ENCODE measurements around the gene TRAPPC10.

The TRAPPC10 gene

GRCh38 chr21:44054710-44055109 lies 42.6 kb downstream of the TRAPPC10 start:
- H3K36me3 ChIP-seq (ENCODE audit: control insufficient read depth, insufficient read depth, low read length) = peaks cover 3% of the 10 kb centered on the region
- peak overlapping the region; percentile 21 for H3K27ac ChIP-seq (ENCODE audit: low read depth, low read length)
- no peaks in the 10 kb centered on the region for H3K27me3 ChIP-seq (ENCODE audit: control insufficient read depth, insufficient read depth, low read length)

GRCh38 chr21:44057055-44057454 lies 44.9 kb downstream of the TRAPPC10 start:
- peaks cover 9% of the 10 kb centered on the region for H3K4me1 ChIP-seq (ENCODE audit: control insufficient read depth, insufficient read depth, low read length)
- no peak overlapping the region for H3K27ac ChIP-seq (ENCODE audit: low read depth, low read length)
- H3K36me3 ChIP-seq (ENCODE audit: control insufficient read depth, insufficient read depth, low read length) = peaks cover 7% of the 10 kb centered on the region
- no peak overlapping the region for H3K9ac ChIP-seq (ENCODE audit: low read length)
- no peaks in the 10 kb centered on the region for H3K27me3 ChIP-seq (ENCODE audit: control insufficient read depth, insufficient read depth, low read length)
- H3K4me3 ChIP-seq (ENCODE audit: low read length) = no peak overlapping the region

More at GRCh38 chr21:44054710-44055109, 42.6 kb downstream of the TRAPPC10 start:
- no peak overlapping the region for H3K4me3 ChIP-seq (ENCODE audit: low read length)
- no peak overlapping the region for H3K9ac ChIP-seq (ENCODE audit: low read length)
- peaks cover 22% of the 10 kb centered on the region for H3K4me1 ChIP-seq (ENCODE audit: control insufficient read depth, insufficient read depth, low read length)

- Histone ChIP-seq H3K4me1 (ENCODE audit: control insufficient read depth, insufficient read depth, low read length) (peaks cover under 1% of the 10 kb centered on the region), H3K36me3 (ENCODE audit: control insufficient read depth, insufficient read depth, low read length) (peaks cover 12% of the 10 kb centered on the region), H3K9ac (ENCODE audit: low read length) (no peak overlapping the region), H3K4me3 (ENCODE audit: low read length) (no peak overlapping the region), H3K27ac (ENCODE audit: low read depth, low read length) (no peak overlapping the region), H3K27me3 (ENCODE audit: control insufficient read depth, insufficient read depth, low read length) (no peaks in the 10 kb centered on the region)
Observed at GRCh38 chr21:44057960-44058651, 46.0 kb downstream of the TRAPPC10 start.

GRCh38 chr21:44058652-44058964 lies 46.5 kb downstream of the TRAPPC10 start:
- no peak overlapping the region for H3K27ac ChIP-seq (ENCODE audit: low read depth, low read length)
- H3K9ac ChIP-seq (ENCODE audit: low read length) = no peak overlapping the region
- H3K4me3 ChIP-seq (ENCODE audit: low read length) = no peak overlapping the region
- no peaks in the 10 kb centered on the region for H3K4me1 ChIP-seq (ENCODE audit: control insufficient read depth, insufficient read depth, low read length)
- peaks cover 12% of the 10 kb centered on the region for H3K36me3 ChIP-seq (ENCODE audit: control insufficient read depth, insufficient read depth, low read length)
- H3K27me3 ChIP-seq (ENCODE audit: control insufficient read depth, insufficient read depth, low read length) = no peaks in the 10 kb centered on the region

- H3K4me1 ChIP-seq (ENCODE audit: control insufficient read depth, insufficient read depth, low read length) = no peaks in the 10 kb centered on the region
- peaks cover 12% of the 10 kb centered on the region for H3K36me3 ChIP-seq (ENCODE audit: control insufficient read depth, insufficient read depth, low read length)
- no peak overlapping the region for H3K27ac ChIP-seq (ENCODE audit: low read depth, low read length)
- H3K4me3 ChIP-seq (ENCODE audit: low read length) = no peak overlapping the region
- H3K9ac ChIP-seq (ENCODE audit: low read length) = no peak overlapping the region
- no peaks in the 10 kb centered on the region for H3K27me3 ChIP-seq (ENCODE audit: control insufficient read depth, insufficient read depth, low read length)
Observed at GRCh38 chr21:44058981-44059380, 46.9 kb downstream of the TRAPPC10 start.

GRCh38 chr21:44059710-44060109 lies 47.6 kb downstream of the TRAPPC10 start:
- no peak overlapping the region for H3K4me3 ChIP-seq (ENCODE audit: low read length)
- H3K4me1 ChIP-seq (ENCODE audit: control insufficient read depth, insufficient read depth, low read length) = no peaks in the 10 kb centered on the region
- H3K9ac ChIP-seq (ENCODE audit: low read length) = no peak overlapping the region
- H3K27me3 ChIP-seq (ENCODE audit: control insufficient read depth, insufficient read depth, low read length) = no peaks in the 10 kb centered on the region
- H3K36me3 ChIP-seq (ENCODE audit: control insufficient read depth, insufficient read depth, low read length) = peaks cover 12% of the 10 kb centered on the region
- H3K27ac ChIP-seq (ENCODE audit: low read depth, low read length) = no peak overlapping the region

GRCh38 chr21:44062380-44062779 lies 50.3 kb downstream of the TRAPPC10 start:
- Histone ChIP-seq H3K4me1 (ENCODE audit: control insufficient read depth, insufficient read depth, low read length) (no peaks in the 10 kb centered on the region), H3K36me3 (ENCODE audit: control insufficient read depth, insufficient read depth, low read length) (peaks cover 12% of the 10 kb centered on the region), H3K9ac (ENCODE audit: low read length) (no peak overlapping the region), H3K27ac (ENCODE audit: low read depth, low read length) (no peak overlapping the region), H3K4me3 (ENCODE audit: low read length) (no peak overlapping the region), H3K27me3 (ENCODE audit: control insufficient read depth, insufficient read depth, low read length) (no peaks in the 10 kb centered on the region)

- H3K9ac ChIP-seq (ENCODE audit: low read length) = no peak overlapping the region
- peaks cover 12% of the 10 kb centered on the region for H3K36me3 ChIP-seq (ENCODE audit: control insufficient read depth, insufficient read depth, low read length)
- no peak overlapping the region for H3K4me3 ChIP-seq (ENCODE audit: low read length)
- H3K27me3 ChIP-seq (ENCODE audit: control insufficient read depth, insufficient read depth, low read length) = no peaks in the 10 kb centered on the region
- H3K27ac ChIP-seq (ENCODE audit: low read depth, low read length) = no peak overlapping the region
- no peaks in the 10 kb centered on the region for H3K4me1 ChIP-seq (ENCODE audit: control insufficient read depth, insufficient read depth, low read length)
Observed at GRCh38 chr21:44063151-44063912, 51.2 kb downstream of the TRAPPC10 start.

- peaks cover 15% of the 10 kb centered on the region for H3K36me3 ChIP-seq (ENCODE audit: control insufficient read depth, insufficient read depth, low read length)
- no peaks in the 10 kb centered on the region for H3K4me1 ChIP-seq (ENCODE audit: control insufficient read depth, insufficient read depth, low read length)
- no peak overlapping the region for H3K4me3 ChIP-seq (ENCODE audit: low read length)
- no peak overlapping the region for H3K27ac ChIP-seq (ENCODE audit: low read depth, low read length)
- H3K9ac ChIP-seq (ENCODE audit: low read length) = no peak overlapping the region
- no peaks in the 10 kb centered on the region for H3K27me3 ChIP-seq (ENCODE audit: control insufficient read depth, insufficient read depth, low read length)
Observed at GRCh38 chr21:44064852-44065403, 52.8 kb downstream of the TRAPPC10 start.

GRCh38 chr21:44065428-44065827 lies 53.3 kb downstream of the TRAPPC10 start:
- no peak overlapping the region for H3K27ac ChIP-seq (ENCODE audit: low read depth, low read length)
- peaks cover 14% of the 10 kb centered on the region for H3K36me3 ChIP-seq (ENCODE audit: control insufficient read depth, insufficient read depth, low read length)
- peaks cover 1% of the 10 kb centered on the region for H3K4me1 ChIP-seq (ENCODE audit: control insufficient read depth, insufficient read depth, low read length)
- no peak overlapping the region for H3K9ac ChIP-seq (ENCODE audit: low read length)
- no peaks in the 10 kb centered on the region for H3K27me3 ChIP-seq (ENCODE audit: control insufficient read depth, insufficient read depth, low read length)
- H3K4me3 ChIP-seq (ENCODE audit: low read length) = no peak overlapping the region

- peaks cover 3% of the 10 kb centered on the region for H3K4me1 ChIP-seq (ENCODE audit: control insufficient read depth, insufficient read depth, low read length)
- no peak overlapping the region for H3K9ac ChIP-seq (ENCODE audit: low read length)
- no peaks in the 10 kb centered on the region for H3K27me3 ChIP-seq (ENCODE audit: control insufficient read depth, insufficient read depth, low read length)
- H3K4me3 ChIP-seq (ENCODE audit: low read length) = no peak overlapping the region
- no peak overlapping the region for H3K27ac ChIP-seq (ENCODE audit: low read depth, low read length)
- peaks cover 14% of the 10 kb centered on the region for H3K36me3 ChIP-seq (ENCODE audit: control insufficient read depth, insufficient read depth, low read length)
Observed at GRCh38 chr21:44066116-44066515, 54.0 kb downstream of the TRAPPC10 start.

GRCh38 chr21:44067011-44067839 lies 55.1 kb downstream of the TRAPPC10 start:
- no peak overlapping the region for H3K9ac ChIP-seq (ENCODE audit: low read length)
- peaks cover 12% of the 10 kb centered on the region for H3K36me3 ChIP-seq (ENCODE audit: control insufficient read depth, insufficient read depth, low read length)
- H3K27me3 ChIP-seq (ENCODE audit: control insufficient read depth, insufficient read depth, low read length) = no peaks in the 10 kb centered on the region

More at GRCh38 chr21:44067011-44067839, 55.1 kb downstream of the TRAPPC10 start:
- Histone ChIP-seq H3K4me3 (ENCODE audit: low read length) (no peak overlapping the region), H3K27ac (ENCODE audit: low read depth, low read length) (no peak overlapping the region), H3K4me1 (ENCODE audit: control insufficient read depth, insufficient read depth, low read length) (peaks cover 8% of the 10 kb centered on the region)
